Measurements from ENCODE around the gene EXOC3.
A peak's percentile ranks its signal among the peaks of the same experiment; 100 is the strongest.
"Not testable (repeated sequence)": the region's sequence is repeated elsewhere in the genome, so short reads cannot be mapped to it uniquely, and the experiment has no call there.

Gene EXOC3

GRCh38 chr5:407051-407450 lies 35.9 kb upstream of the EXOC3 start:
- no peak for DNase-seq (ENCODE audit: low spot score)

GRCh38 chr5:407801-408268 lies 35.1 kb upstream of the EXOC3 start:
- no peak for DNase-seq (ENCODE audit: low spot score)

- no peak for DNase-seq (ENCODE audit: low spot score)
Measured at GRCh38 chr5:410911-411517, 32.0 kb upstream of the EXOC3 start.

- DNase-seq (ENCODE audit: low spot score), result no peak
Measured at GRCh38 chr5:411728-412127, 31.2 kb upstream of the EXOC3 start.

GRCh38 chr5:414991-415927 lies 27.7 kb upstream of the EXOC3 start:
- DNase-seq (ENCODE audit: low spot score), result not testable (repeated sequence)

- DNase-seq (ENCODE audit: low spot score), result no peak
Measured at GRCh38 chr5:415928-416635, 26.9 kb upstream of the EXOC3 start.

GRCh38 chr5:416636-416960 lies 26.4 kb upstream of the EXOC3 start:
- DNase-seq (ENCODE audit: low spot score), result no peak

GRCh38 chr5:417301-418161 lies 25.4 kb upstream of the EXOC3 start:
- no peak for DNase-seq (ENCODE audit: low spot score)

- DNase-seq (ENCODE audit: low spot score), result no peak
Measured at GRCh38 chr5:418162-419121, 24.5 kb upstream of the EXOC3 start.

GRCh38 chr5:419970-420369 lies 23.0 kb upstream of the EXOC3 start:
- DNase-seq (ENCODE audit: low spot score), result no peak

GRCh38 chr5:420632-421286 lies 22.2 kb upstream of the EXOC3 start:
- DNase-seq (ENCODE audit: low spot score), result no peak

GRCh38 chr5:421287-421880 lies 21.6 kb upstream of the EXOC3 start:
- DNase-seq (ENCODE audit: low spot score), result no peak

GRCh38 chr5:421901-422300 lies 21.1 kb upstream of the EXOC3 start:
- no peak for DNase-seq (ENCODE audit: low spot score)

- DNase-seq (ENCODE audit: low spot score), result no peak
Measured at GRCh38 chr5:422323-423232, 20.4 kb upstream of the EXOC3 start.

GRCh38 chr5:423233-423565 lies 19.8 kb upstream of the EXOC3 start:
- DNase-seq (ENCODE audit: low spot score), result no peak

GRCh38 chr5:423626-424261 lies 19.2 kb upstream of the EXOC3 start:
- no peak for DNase-seq (ENCODE audit: low spot score)

GRCh38 chr5:424301-425110 lies 18.5 kb upstream of the EXOC3 start:
- DNase-seq (ENCODE audit: low spot score), result peak; percentile 61
